Right renal pelvis (tissue), 4 donors: ENCODE data around the gene GGA1. TPM values are rescaled to one million over a fixed set of nuclear protein-coding genes. Genes with fewer than 3 reads are reported as not detected.
"Not testable (repeated sequence)": the region's sequence is repeated elsewhere in the genome, so short reads cannot be mapped to it uniquely, and the experiment has no call there.

Experiments
- DNase-seq, 4 donors: peaks; one replicate each; pipeline ENCODE4 v3.0.0-alpha.2; 2013; ENCODE audit warnings: low read depth in 4 of 4, low spot score in 3 of 4, missing footprints in 1 of 4
- polyA plus RNA-seq, 4 donors: library from polyadenylated mRNA; unstranded; fragments of 120-200 nt; gene quantifications; one replicate each; pipeline ENCODE4 v1.2.1, GENCODE V29; 2013; ENCODE audit not compliant: insufficient read length in 4 of 4

Gene GGA1
- polyA plus RNA-seq, 4 donors = 39.6 to 53.9 (median 50.0) TPM

GRCh38 chr22:37643225-37643847, 34.7 kb downstream of the GGA1 start:
- no peak for DNase-seq

GRCh38 chr22:37647317-37647716, 38.7 kb downstream of the GGA1 start:
- no peak for DNase-seq

- DNase-seq = no peak
Measured at GRCh38 chr22:37647928-37648327, 39.3 kb downstream of the GGA1 start.

- no peak for DNase-seq
Measured at GRCh38 chr22:37650463-37651136, 42.0 kb downstream of the GGA1 start.

DNA sequence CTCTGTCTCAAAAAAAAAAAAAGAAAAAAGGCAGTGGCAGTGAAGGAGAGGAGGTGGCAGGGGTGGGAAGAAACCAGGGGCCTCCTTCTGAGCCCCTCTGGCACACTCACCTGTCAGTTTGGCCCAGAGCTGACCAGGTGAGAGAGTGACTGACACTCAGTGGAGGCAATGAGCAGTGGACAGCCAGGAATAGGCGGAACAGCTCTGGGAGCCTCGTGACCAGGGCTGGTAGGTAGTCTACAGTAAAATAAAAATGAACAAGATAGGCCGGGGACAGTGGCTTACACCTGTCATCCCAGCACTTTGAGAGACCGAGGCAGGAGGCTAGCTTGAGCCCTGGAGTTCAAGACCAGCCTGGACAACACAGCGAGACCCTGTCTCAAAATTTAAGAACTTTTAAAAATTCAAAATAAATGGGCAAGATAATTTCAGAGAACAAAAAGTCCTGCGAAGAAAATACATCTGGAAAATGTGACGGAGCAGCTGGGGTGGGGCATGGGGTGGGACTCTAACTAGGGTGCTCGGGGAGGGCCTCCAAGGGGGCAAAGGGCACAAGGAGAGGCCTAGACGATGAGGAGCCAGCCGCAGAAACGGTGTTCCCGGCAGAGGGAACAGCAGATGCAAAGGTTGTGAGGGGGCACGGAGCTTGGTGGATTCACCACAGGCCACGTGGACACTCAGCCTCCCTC, 46.1 kb downstream of the GGA1 start:
- DNase-seq = no peak

DNA sequence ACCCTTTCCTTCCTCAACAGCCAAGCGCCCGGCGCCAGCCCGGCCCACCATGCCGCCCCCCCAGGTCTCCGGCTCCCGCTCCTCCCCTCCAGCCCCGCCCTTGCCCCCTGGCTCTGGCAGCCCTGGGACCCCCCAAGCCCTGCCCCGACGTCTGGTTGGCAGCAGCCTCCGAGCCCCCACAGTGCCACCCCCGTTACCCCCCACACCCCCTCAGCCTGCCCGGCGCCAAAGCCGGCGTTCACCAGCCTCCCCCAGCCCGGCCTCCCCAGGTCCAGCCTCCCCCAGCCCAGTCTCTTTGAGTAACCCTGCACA, 46.6 kb downstream of the GGA1 start:
- no peak for DNase-seq

GRCh38 chr22:37656583-37656982, 47.9 kb downstream of the GGA1 start:
- DNase-seq = not testable (repeated sequence)

DNA sequence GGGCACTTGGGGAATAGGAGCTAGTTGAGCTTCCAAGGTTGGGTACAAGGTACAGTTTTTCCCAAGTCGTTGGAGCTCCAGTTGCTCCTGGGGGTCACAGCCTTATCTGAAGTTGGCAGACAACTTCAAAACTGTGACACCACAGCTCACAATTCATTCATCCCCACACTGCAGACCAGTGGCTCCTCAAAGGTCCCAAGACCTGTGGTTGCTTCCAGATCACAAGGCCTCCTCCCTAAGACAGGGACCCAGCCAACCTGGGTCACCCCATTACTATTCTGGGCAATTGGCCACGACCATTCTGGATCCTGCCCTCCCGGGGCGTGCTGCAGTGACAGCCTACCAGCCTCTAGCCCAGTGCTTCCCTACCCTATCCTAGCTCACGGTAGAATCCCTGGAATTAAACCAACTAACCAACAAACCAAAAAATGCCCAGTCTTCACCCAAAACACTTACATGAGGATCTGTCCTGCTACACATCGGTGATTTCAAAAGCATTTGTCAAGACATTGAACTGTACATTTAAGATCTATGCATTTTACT, 49.0 kb downstream of the GGA1 start:
- DNase-seq = no peak

DNA sequence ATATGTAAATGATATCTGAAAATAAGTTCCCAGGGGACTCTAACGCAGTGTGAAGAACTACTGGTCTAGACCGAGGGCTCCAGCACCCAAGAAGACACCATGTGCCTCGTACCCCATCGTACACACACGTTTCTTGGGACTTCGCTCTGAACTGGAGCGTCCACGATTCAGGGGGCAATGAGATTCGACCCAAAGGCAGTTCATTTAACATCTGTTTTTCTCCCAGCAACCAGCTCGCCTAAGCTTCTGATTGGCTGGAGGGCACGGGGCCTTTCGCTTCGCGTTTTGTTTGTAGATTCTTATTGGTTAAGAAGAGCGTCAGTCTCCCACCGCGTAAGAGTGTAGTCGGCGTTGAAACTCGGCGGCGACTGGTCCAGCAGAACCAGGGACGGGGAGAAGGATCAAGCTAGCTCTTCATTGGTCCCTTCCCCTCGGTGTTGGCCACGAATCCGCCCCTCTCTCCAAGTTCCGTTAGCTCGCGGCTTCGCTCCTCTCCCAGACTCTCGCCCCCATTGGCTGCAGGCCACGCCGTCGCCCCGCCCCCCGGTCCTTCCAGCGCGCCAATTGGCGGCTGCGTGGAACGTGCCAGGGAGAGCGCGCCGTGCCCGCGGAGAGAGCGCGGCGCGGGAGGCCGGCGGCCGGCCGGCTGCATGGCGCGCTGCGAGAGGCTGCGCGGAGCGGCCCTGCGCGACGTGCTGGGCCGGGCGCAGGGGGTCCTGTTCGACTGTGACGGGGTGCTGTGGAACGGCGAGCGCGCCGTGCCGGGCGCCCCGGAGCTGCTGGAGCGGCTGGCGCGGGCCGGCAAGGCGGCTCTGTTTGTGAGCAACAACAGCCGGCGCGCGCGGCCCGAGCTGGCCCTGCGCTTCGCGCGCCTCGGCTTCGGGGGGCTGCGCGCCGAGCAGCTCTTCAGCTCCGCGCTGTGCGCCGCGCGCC, 49.8 kb downstream of the GGA1 start, which contains the start of gene PDXP:
Gene PDXP (plus strand): TSS at position 591 of the 933 bp plus-strand sequence. CDS start 60 bp downstream, at position 651.
- peak; percentile 97 to 100 (median 99) for DNase-seq

- DNase-seq = no peak
Measured at GRCh38 chr22:37659066-37659896, 50.6 kb downstream of the GGA1 start.

DNA sequence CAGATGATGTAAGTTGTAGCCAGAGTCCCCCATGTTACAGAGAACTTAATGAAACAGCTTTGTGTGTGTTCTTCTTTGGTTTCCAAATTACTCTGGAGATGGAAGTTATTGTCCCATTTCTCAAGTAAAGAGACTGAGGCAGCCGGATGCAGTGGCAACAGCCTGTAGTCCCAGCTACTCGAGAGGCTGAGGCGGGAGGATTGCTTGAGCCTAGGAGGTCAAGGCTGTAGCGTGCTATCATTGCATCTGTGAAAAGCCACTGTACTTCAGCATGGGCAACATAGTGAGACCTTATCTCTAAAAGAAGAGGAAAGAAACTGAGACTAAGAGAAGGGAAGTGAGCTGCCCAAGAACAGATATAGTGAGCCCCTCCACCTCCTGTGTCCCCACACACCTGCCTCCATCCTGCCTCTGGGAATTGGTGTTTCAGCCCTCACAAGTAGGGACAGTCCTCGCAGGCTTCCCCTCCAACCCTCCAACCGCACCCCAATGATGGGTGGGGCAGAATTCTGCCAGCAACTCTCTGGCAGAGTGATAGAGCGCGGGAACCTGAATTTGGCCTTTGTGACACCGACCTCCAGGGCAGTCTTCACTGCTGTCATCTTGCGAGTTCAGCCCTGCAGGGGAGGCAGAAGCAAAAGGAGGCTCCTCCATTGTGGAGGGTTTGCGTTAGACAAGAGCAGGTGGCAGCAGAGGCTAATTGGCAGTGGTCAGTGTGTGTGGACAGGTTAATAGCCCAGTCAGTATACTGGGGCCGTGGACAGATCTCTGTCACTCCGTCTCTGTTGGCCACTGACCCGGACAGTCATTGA, 51.5 kb downstream of the GGA1 start:
- no peak for DNase-seq

- no peak for DNase-seq
Measured at GRCh38 chr22:37660709-37661045, 52.0 kb downstream of the GGA1 start.

GRCh38 chr22:37661160-37661924, 52.7 kb downstream of the GGA1 start:
- DNase-seq = no peak

DNA sequence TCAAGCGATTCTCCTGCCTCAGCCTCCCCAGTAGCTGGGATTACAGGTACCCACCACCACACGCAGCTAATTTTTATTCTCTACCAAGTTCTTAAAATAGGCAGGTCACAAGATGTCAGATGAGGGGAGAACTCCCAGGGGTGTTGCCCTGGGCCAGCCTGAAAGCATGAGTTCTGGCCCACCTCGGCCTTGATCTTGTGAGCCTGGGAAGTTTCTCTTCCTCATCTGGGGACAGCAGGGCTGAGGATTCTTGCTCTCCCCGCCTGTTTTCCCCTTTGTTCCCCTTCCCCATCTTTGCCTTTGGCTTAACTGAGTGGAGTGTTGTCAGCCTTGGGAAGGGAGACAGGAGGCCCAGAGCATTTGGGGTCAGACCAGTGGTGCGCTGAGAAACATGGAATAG, 53.4 kb downstream of the GGA1 start:
- no peak for DNase-seq

GRCh38 chr22:37663521-37664140, 55.0 kb downstream of the GGA1 start:
- DNase-seq = no peak

- no peak for DNase-seq
Measured at GRCh38 chr22:37664249-37665101, 55.8 kb downstream of the GGA1 start.

DNA sequence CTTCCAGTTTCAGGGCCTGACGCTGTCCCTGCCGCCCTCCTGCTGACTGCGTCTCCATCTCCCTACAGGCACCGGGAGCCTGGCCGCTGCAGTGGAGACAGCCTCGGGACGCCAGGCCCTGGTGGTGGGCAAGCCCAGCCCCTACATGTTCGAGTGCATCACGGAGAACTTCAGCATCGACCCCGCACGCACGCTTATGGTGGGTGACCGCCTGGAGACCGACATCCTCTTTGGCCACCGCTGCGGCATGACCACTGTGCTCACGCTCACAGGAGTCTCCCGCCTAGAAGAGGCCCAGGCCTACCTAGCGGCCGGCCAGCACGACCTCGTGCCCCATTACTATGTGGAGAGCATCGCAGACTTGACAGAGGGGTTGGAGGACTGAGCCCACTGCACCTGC, 56.9 kb downstream of the GGA1 start:
- no peak for DNase-seq
